ENCODE results near the gene PBX3.

GRCh38 chr9:125707472-125707804, 39.7 kb upstream of the PBX3 start:
- TF ChIP-seq POLR2A (IDR thresholded peaks at IDR 0.05): no peak
- TF ChIP-seq, protein P1, sequence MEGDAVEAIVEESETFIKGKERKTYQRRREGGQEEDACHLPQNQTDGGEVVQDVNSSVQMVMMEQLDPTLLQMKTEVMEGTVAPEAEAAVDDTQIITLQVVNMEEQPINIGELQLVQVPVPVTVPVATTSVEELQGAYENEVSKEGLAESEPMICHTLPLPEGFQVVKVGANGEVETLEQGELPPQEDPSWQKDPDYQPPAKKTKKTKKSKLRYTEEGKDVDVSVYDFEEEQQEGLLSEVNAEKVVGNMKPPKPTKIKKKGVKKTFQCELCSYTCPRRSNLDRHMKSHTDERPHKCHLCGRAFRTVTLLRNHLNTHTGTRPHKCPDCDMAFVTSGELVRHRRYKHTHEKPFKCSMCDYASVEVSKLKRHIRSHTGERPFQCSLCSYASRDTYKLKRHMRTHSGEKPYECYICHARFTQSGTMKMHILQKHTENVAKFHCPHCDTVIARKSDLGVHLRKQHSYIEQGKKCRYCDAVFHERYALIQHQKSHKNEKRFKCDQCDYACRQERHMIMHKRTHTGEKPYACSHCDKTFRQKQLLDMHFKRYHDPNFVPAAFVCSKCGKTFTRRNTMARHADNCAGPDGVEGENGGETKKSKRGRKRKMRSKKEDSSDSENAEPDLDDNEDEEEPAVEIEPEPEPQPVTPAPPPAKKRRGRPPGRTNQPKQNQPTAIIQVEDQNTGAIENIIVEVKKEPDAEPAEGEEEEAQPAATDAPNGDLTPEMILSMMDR (IDR thresholded peaks at IDR 0.05): no peak
